Body of pancreas (tissue), 4 donors: ENCODE data around the gene LYPD4. TPM values are rescaled to one million over a fixed set of nuclear protein-coding genes. Genes with fewer than 3 reads are reported as not detected.

ENCODE experiments used
- ATAC-seq: fragments of 150-250 bp; one replicate; pipeline ENCODE4 v1.9.1; 2016
- DNase-seq, 4 donors: peaks; one replicate each; pipeline ENCODE4 v3.0.0-alpha.2; 2019
- H3K27ac ChIP-seq, 4 donors: fragments of 200-600 bp; sonication (generic); 1 replicate in 3 of 4; 2 replicates in 1 of 4; pipeline versions ENCODE4 v1.5.1 to v1.6.1; 2016 to 2019; ENCODE audit warnings: mild to moderate bottlenecking in 1 of 4, mixed read lengths in 1 of 4, moderate library complexity in 1 of 4
- H3K27me3 ChIP-seq, 2 donors: fragments of 200-600 bp; sonication (generic); one replicate each; pipeline ENCODE4 v1.6.0; 2016; ENCODE audit warnings: mild to moderate bottlenecking in 1 of 2
- H3K36me3 ChIP-seq, 2 donors: fragments of 200-600 bp; sonication (generic); replicated peaks in 1 of 2; 2 replicates each; pipeline ENCODE4 v1.5.1; 2016; ENCODE audit warnings: low read depth in 2 of 2; ENCODE audit not compliant: insufficient read depth in 1 of 2
- H3K4me1 ChIP-seq: fragments of 200-600 bp; sonication (generic); one replicate; pipeline ENCODE4 v1.6.0; 2016
- H3K4me3 ChIP-seq, 2 donors: fragments of 200-600 bp; sonication (generic); 1 replicate in 1 of 2; 2 replicates in 1 of 2; pipeline ENCODE4 v1.5.1; 2016 to 2019
- H3K9me3 ChIP-seq, 3 donors: fragments of 200-600 bp; sonication (generic); 1 replicate in 2 of 3; 2 replicates in 1 of 3; pipeline ENCODE4 v1.5.1; 2016
- POLR2A ChIP-seq, 3 donors: fragments of 450-650 bp; IDR thresholded peaks; one replicate each; pipeline ENCODE4 v1.6.1; 2016; ENCODE audit warnings: antibody characterized with exemption in 3 of 3, mild to moderate bottlenecking in 2 of 3
- WGBS, 2 donors: methylation state at CpG; one replicate each; pipeline ENCODE4 v1.1.5; 2017; 5-methylcytosine and 5-hydroxymethylcytosine counted together
- intact Hi-C: fragments of 100-400 bp; cut with DNase I; formaldehyde crosslinking; loops from one replicate; pipeline ENCODE4 v1.15.1; 2023
- total RNA-seq, 2 donors: library from RNA; depleted of rRNA; stranded (reverse); fragments of >200 nt; gene quantifications; one replicate each; pipeline ENCODE4 v1.1.0, GENCODE V29; 2016
- TF ChIP-seq, protein P1 (sequence below), 7 experiments: fragments of 450-650 bp in 4 of 7; fragments of 200-600 bp in 3 of 7; sonication (generic) in 3 of 7; IDR thresholded peaks; one replicate each; pipeline ENCODE4 v1.5.1; 2016 to 2019; ENCODE audit warnings: antibody characterized with exemption in 7 of 7

Gene LYPD4
- total RNA-seq, 2 donors from 2014 or later, result not detected

- H3K27me3 ChIP-seq, result no peaks in the 10 kb centered on the region
- TF ChIP-seq, protein P1, sequence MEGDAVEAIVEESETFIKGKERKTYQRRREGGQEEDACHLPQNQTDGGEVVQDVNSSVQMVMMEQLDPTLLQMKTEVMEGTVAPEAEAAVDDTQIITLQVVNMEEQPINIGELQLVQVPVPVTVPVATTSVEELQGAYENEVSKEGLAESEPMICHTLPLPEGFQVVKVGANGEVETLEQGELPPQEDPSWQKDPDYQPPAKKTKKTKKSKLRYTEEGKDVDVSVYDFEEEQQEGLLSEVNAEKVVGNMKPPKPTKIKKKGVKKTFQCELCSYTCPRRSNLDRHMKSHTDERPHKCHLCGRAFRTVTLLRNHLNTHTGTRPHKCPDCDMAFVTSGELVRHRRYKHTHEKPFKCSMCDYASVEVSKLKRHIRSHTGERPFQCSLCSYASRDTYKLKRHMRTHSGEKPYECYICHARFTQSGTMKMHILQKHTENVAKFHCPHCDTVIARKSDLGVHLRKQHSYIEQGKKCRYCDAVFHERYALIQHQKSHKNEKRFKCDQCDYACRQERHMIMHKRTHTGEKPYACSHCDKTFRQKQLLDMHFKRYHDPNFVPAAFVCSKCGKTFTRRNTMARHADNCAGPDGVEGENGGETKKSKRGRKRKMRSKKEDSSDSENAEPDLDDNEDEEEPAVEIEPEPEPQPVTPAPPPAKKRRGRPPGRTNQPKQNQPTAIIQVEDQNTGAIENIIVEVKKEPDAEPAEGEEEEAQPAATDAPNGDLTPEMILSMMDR (IDR thresholded peaks at IDR 0.05), result no peak
- no peak for TF ChIP-seq POLR2A (IDR thresholded peaks at IDR 0.05)
- DNase-seq (no peak), ATAC-seq (no peak)
- no peak overlapping the region for H3K4me3 ChIP-seq
- no peaks in the 10 kb centered on the region for H3K9me3 ChIP-seq
- WGBS, 2 donors, result 77 to 85% methylated on average over 10 to 13 of the region's 13 CpGs
- H3K36me3 ChIP-seq, result peaks cover 14 to 18% of the 10 kb centered on the region in 2 donors
- intact Hi-C loops, result no loop called here
- peaks cover 43% of the 10 kb centered on the region for H3K4me1 ChIP-seq
- H3K27ac ChIP-seq, result no peak overlapping the region
Observed at GRCh38 chr19:41869374-41869955, 25.0 kb upstream of the LYPD4 start.

- Histone ChIP-seq H3K27me3 (no peaks in the 10 kb centered on the region), H3K4me1 (peaks cover 47% of the 10 kb centered on the region), H3K27ac (no peak overlapping the region), H3K36me3 (peaks cover 19 to 22% of the 10 kb centered on the region in 2 donors), H3K4me3 (no peak overlapping the region), H3K9me3 (no peaks in the 10 kb centered on the region)
- no peak for TF ChIP-seq POLR2A (IDR thresholded peaks at IDR 0.05)
- TF ChIP-seq, protein P1 (IDR thresholded peaks at IDR 0.05), result no peak
- intact Hi-C loops, result no loop called here
- no peak for DNase-seq
- no peak for ATAC-seq
- WGBS, 2 donors, result 76 to 87% methylated on average over 10 to 12 of the region's 12 CpGs
Observed at GRCh38 chr19:41868989-41869300, 24.5 kb upstream of the LYPD4 start.

DNA sequence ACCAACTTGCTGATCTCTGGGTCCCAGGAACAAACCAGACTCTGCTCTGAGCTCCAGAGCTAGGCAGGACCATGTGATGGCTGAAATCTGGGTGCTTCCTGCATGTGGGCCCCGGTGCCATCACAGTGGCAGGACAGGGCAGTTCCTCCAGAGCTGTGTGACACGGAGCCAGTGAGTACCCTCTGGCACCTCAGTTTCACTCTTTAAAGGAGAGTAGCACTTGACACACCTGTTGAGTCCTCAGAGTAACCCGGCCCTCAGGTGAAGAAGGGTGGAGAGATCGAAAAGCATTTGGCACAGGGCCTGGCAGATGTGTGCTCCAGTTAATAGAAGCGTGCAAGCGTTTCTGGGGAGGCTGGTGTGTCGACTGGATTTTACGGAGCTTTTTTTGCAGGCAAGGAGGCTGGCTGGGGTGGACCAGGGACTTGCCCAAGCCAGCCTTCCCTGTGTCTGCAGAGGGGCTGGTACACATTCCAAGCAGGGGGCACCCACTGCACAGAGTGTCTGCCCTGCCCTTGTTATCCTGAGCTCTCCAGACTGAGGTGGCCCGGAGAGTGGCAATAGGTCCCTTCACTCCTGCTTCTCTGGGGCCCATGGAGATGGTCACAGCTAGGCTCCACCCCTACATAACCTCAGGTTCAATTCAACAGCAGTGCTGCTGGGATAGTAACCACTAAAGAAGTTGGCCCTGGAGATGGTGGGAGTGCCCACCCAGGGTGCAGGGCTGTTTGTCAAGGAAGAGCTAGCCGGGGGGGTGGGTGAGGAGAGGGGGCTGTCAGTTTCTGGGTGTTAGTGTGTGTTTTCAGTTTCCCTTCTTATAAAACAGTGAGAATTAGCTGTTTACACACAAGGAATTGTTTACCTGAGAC, 23.9 kb upstream of the LYPD4 start:
- Histone ChIP-seq H3K4me1 (peaks cover 49% of the 10 kb centered on the region), H3K27ac (no peak overlapping the region), H3K36me3 (peaks cover 20 to 23% of the 10 kb centered on the region in 2 donors), H3K27me3 (no peaks in the 10 kb centered on the region), H3K4me3 (no peak overlapping the region), H3K9me3 (no peaks in the 10 kb centered on the region)
- no peak for ATAC-seq
- TF ChIP-seq POLR2A (IDR thresholded peaks at IDR 0.05), result no peak
- TF ChIP-seq, protein P1 (IDR thresholded peaks at IDR 0.05), result no peak
- DNase-seq, result no peak
- intact Hi-C loops, result no loop called here
- 46 to 50% methylated on average over 6 to 10 of the region's 10 CpGs for WGBS, 2 donors

DNA sequence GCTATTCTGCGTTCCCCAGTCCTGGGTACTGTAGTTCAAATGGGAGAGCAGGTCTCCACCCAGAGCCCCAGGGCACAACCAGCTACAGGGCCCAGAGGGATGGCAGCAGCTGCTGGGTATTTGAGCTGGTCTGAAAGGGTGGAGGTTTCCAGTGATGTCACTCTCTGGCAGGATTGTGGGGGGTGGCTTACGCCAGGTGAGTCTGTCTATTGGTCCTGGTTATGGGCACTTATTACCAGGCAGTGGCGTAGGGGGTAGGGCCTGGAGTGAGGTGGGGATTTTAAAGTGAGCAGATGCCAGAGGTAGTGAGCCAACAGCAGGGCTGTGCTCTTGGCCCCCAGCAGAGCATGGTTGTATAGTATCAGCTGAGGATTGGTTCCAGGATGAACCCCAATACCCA, 21.8 kb upstream of the LYPD4 start:
- intact Hi-C loops, result no loop called here
- peaks cover 18 to 26% of the 10 kb centered on the region in 2 donors for H3K36me3 ChIP-seq
- peaks cover 64% of the 10 kb centered on the region for H3K4me1 ChIP-seq
- no peak for TF ChIP-seq POLR2A (IDR thresholded peaks at IDR 0.05)
- H3K9me3 ChIP-seq, result no peaks in the 10 kb centered on the region
- ATAC-seq (peak; percentile 20), DNase-seq (no peak)
- no peak overlapping the region for H3K27ac ChIP-seq
- H3K4me3 ChIP-seq, result no peak overlapping the region
- no peaks in the 10 kb centered on the region for H3K27me3 ChIP-seq
- 92 to 100% methylated on average over 3 of the region's 3 CpGs for WGBS, 2 donors

DNA sequence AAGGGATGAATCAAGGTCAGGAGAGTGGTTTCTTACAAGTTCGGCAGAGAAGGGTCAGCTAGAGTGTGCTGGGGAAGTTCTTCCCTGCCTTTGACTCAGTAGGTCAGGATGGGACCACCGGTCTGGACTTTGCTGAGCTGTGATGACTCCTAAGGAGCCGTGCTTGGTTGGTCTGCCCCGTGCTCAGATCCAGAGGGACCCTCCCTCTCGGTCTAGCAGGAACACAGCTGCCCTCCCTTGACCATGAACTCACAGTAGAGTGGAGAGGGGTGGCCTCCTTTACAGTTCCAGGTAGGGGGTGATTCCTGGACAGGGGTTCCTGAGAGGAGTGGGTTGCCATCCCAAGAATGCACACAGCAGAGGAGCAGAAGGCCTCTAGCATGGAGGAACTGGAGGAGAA, 19.9 kb upstream of the LYPD4 start:
- TF ChIP-seq, protein P1 (IDR thresholded peaks at IDR 0.05), result no peak
- TF ChIP-seq POLR2A (IDR thresholded peaks at IDR 0.05), result no peak
- 87 to 88% methylated on average over 5 of the region's 5 CpGs for WGBS, 2 donors
- intact Hi-C loops, result no loop called here
- Histone ChIP-seq H3K27me3 (no peaks in the 10 kb centered on the region), H3K9me3 (no peaks in the 10 kb centered on the region), H3K27ac (no peak overlapping the region), H3K4me3 (no peak overlapping the region), H3K36me3 (peaks cover 11 to 15% of the 10 kb centered on the region in 2 donors), H3K4me1 (peaks cover 71% of the 10 kb centered on the region)
- no peak for DNase-seq
- ATAC-seq, result no peak
